HT1080 (cell line): ENCODE results near the gene C20orf144. TPM values are rescaled to one million over a fixed set of nuclear protein-coding genes. Genes with fewer than 3 reads are reported as not detected.

Experiments used
- total RNA-seq: library from RNA; depleted of rRNA; stranded (reverse); fragments of >200 nt; shearing (Covaris generic); gene quantifications from 2 replicates; pipeline ENCODE4 v1.2.3, GENCODE V29; 2014; rRNA removed

Gene C20orf144
- total RNA-seq, 1 experiment from 2014 or later, result 0.16 TPM

Other genes with a start within 250 kb of the C20orf144 start
- gene SNTA1, start 218.6 kb upstream of the C20orf144 start, total RNA-seq, result 12.3 and 14.6 TPM in 2 replicates
- gene CBFA2T2, start 172.2 kb upstream of the C20orf144 start, total RNA-seq, result 2.4 and 2.9 TPM in 2 replicates
- 0.06 TPM in 1 of 2 replicates, not detected in the other for gene ACTL10, start 4.6 kb downstream of the C20orf144 start, total RNA-seq
- 22.8 and 25.1 TPM in 2 replicates for gene NECAB3, start 12.1 kb downstream of the C20orf144 start, total RNA-seq
- gene E2F1, start 24.1 kb downstream of the C20orf144 start, total RNA-seq, result 37.1 and 48.7 TPM in 2 replicates
- gene PXMP4, start 58.0 kb downstream of the C20orf144 start, total RNA-seq, result 5.1 and 5.6 TPM in 2 replicates
- 2.4 and 3.2 TPM in 2 replicates for gene ZNF341, start 69.7 kb downstream of the C20orf144 start, total RNA-seq
- gene CHMP4B, start 149.0 kb downstream of the C20orf144 start, total RNA-seq, result 24.2 and 40.8 TPM in 2 replicates